Nephron progenitor cell (in vitro differentiated cells): ENCODE data around the gene KIRREL1.

Source experiments
- DNase-seq: peaks from one replicate; pipeline ENCODE4 v3.0.0; 2021
- H3K27ac Mint-ChIP-seq: 2 replicates; pipeline ENCODE4 v1.8.0; 2021; ENCODE audit warnings: mild to moderate bottlenecking, moderate library complexity, mixed read lengths
- H3K27me3 Mint-ChIP-seq: 2 replicates; pipeline ENCODE4 v1.8.0; 2021; ENCODE audit warnings: mild to moderate bottlenecking, low read depth, mixed read lengths; ENCODE audit not compliant: poor library complexity
- H3K36me3 Mint-ChIP-seq: 2 replicates; pipeline ENCODE4 v1.8.0; 2021; ENCODE audit warnings: low read depth, mixed read lengths
- H3K4me1 Mint-ChIP-seq: 2 replicates; pipeline ENCODE4 v1.8.0; 2021; ENCODE audit warnings: mixed read lengths
- H3K4me3 Mint-ChIP-seq: 2 replicates; pipeline ENCODE4 v1.8.0; 2021; ENCODE audit warnings: mild to moderate bottlenecking, moderate library complexity, mixed read lengths
- H3K9me3 Mint-ChIP-seq: 2 replicates; pipeline ENCODE4 v1.8.0; 2021; ENCODE audit warnings: mild to moderate bottlenecking, moderate library complexity, mixed read lengths
- CTCF ChIP-seq: fragments of 200-600 bp; sonication (generic); IDR thresholded peaks from 2 replicates; pipeline ENCODE4 v1.5.0; 2021; ENCODE audit warnings: antibody characterized with exemption

Gene KIRREL1

GRCh38 chr1:158094571-158094970 is 101.1 kb downstream of the KIRREL1 start:
- H3K4me1 Mint-ChIP-seq: peaks cover 52% of the 10 kb centered on the region
- H3K27ac Mint-ChIP-seq: peak overlapping the region; percentile 36
- H3K9me3 Mint-ChIP-seq: no peaks in the 10 kb centered on the region
- no peak for TF ChIP-seq CTCF
- peaks cover 78% of the 10 kb centered on the region for H3K36me3 Mint-ChIP-seq
- H3K27me3 Mint-ChIP-seq: peaks cover 2% of the 10 kb centered on the region
- H3K4me3 Mint-ChIP-seq: no peak overlapping the region
- no peak for DNase-seq

- no peak overlapping the region for H3K4me3 Mint-ChIP-seq
- peak; percentile 47 for TF ChIP-seq CTCF
- peaks cover 2% of the 10 kb centered on the region for H3K27me3 Mint-ChIP-seq
- no peak for DNase-seq
- H3K4me1 Mint-ChIP-seq: peaks cover 51% of the 10 kb centered on the region
- no peaks in the 10 kb centered on the region for H3K9me3 Mint-ChIP-seq
- H3K27ac Mint-ChIP-seq: no peak overlapping the region
- peaks cover 66% of the 10 kb centered on the region for H3K36me3 Mint-ChIP-seq
Measured at GRCh38 chr1:158095737-158096335, 102.4 kb downstream of the KIRREL1 start.

GRCh38 chr1:158098256-158098655 is 104.8 kb downstream of the KIRREL1 start:
- Mint-ChIP-seq H3K27me3 (peaks cover 9% of the 10 kb centered on the region), H3K9me3 (no peaks in the 10 kb centered on the region), H3K36me3 (peaks cover 41% of the 10 kb centered on the region), H3K4me1 (peaks cover 71% of the 10 kb centered on the region), H3K27ac (peak overlapping the region; percentile 78), H3K4me3 (no peak overlapping the region)
- DNase-seq: no peak
- no peak for TF ChIP-seq CTCF

DNA sequence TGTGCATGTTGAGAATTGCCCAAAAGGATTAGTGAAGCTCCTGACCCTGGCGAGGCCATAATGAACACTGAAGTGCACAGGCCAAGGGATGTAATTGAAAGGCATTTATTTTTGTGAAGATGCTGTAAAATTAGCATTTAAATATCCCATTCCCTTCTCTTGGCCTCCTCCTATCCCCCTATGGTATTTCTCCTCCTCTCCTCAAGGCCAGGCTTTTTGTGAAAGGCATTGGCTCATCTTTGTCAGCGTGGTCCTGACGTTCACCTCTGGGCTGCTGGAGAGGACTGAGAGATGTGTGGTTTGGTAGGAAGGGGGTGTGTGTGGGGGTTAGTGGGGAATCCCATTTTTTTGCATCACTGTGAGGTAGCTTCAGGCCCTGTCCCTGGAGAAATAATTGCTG is 105.7 kb downstream of the KIRREL1 start:
- no peak for DNase-seq
- Mint-ChIP-seq H3K9me3 (no peaks in the 10 kb centered on the region), H3K36me3 (peaks cover 32% of the 10 kb centered on the region), H3K4me3 (no peak overlapping the region), H3K4me1 (peaks cover 81% of the 10 kb centered on the region), H3K27me3 (peaks cover 11% of the 10 kb centered on the region), H3K27ac (no peak overlapping the region)
- no peak for TF ChIP-seq CTCF

DNA sequence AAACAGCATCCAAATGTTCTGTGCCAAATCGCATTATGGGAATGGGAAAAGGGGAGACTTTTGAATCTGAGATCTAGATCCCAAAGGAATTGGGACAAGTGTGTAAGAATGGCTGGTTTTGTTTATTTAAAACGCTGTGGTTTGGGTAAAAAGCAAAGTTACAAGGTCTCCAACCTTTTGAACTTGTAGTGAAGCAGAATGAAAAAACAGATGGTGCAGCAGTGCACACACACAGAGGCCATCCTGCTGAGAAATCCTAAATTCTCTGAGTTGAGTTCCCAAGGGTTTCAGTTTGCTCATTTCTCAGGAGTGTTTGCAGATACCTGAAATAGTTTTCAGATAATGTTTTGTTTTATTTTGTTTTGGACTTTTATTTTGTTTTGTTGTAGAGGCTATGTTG is 107.1 kb downstream of the KIRREL1 start:
- no peak for DNase-seq
- peaks cover 19% of the 10 kb centered on the region for H3K36me3 Mint-ChIP-seq
- peaks cover 94% of the 10 kb centered on the region for H3K4me1 Mint-ChIP-seq
- no peak overlapping the region for H3K4me3 Mint-ChIP-seq
- no peaks in the 10 kb centered on the region for H3K9me3 Mint-ChIP-seq
- H3K27ac Mint-ChIP-seq: no peak overlapping the region
- TF ChIP-seq CTCF: no peak
- peaks cover 11% of the 10 kb centered on the region for H3K27me3 Mint-ChIP-seq

DNA sequence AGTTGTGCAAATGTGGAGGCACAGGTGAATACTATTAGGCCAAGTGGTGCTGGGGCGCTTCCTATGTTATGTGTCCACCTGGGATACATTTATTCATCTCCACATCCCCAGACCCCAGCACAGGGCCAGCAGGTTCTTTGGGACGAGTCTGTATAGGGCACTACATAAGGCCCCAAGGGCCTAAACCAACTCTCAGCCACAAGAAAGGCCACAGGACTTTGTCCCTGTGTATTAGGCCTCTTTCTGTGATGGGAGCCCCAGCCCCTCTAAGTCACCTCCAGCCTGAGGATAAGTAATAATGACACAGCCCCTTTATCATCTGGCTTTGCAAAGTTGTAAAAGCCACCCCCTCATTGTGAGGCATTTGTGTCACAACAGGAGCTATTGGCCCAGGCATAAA is 108.0 kb downstream of the KIRREL1 start:
- TF ChIP-seq CTCF: no peak
- Mint-ChIP-seq H3K4me1 (peaks cover 97% of the 10 kb centered on the region), H3K4me3 (no peak overlapping the region), H3K9me3 (no peaks in the 10 kb centered on the region), H3K27me3 (peaks cover 15% of the 10 kb centered on the region), H3K36me3 (peaks cover 10% of the 10 kb centered on the region), H3K27ac (peak overlapping the region; percentile 3)
- DNase-seq: no peak
